ENCODE results near the gene HHAT.

The HHAT gene

GRCh38 chr1:210686841-210687240 lies 358.1 kb downstream of the HHAT start:
- H3K4me3 ChIP-seq (ENCODE audit: low read depth, low read length) = no peak overlapping the region
- no peak for DNase-seq (ENCODE audit: low read depth)

- DNase-seq (ENCODE audit: low read depth) = no peak
- H3K4me3 ChIP-seq (ENCODE audit: low read depth, low read length) = no peak overlapping the region
These were observed 359.0 kb downstream of the HHAT start for GRCh38 chr1:210687582-210688279.

DNA sequence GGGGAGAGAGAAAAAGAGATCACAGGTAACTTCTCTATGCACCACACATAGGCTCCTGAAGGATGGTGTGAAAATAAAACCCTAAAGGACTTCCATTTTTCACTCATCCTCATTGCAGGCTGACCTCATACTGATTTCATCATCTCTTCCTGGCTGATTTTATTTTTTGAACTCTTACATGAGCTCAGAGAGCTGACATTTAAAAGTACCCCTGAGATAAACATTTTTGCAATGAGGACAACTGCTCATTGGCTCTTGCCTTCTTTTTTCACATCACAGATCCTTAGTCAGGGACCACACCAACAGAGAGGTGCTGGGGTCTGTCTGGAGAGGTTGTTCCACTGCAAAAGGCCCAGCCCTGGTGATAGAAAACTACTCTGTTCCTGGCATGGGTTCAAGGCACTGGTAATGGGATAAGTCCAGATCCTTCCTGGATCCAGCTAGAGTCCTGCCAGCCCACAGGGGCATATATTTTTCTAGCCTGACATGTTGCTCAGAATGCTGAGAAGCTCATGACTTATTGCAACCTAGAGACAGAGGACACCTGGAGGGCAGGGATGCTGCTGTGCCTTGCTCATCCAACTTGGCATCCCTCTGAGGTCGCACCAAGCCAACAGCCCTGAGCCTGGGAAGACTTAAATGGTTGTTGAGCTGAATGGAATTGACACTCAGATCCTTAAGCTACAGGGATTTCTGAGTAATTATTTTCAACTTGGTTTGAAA lies 360.0 kb downstream of the HHAT start:
- H3K4me3 ChIP-seq (ENCODE audit: low read depth, low read length) = no peak overlapping the region
- DNase-seq (ENCODE audit: low read depth) = no peak

- DNase-seq (ENCODE audit: low read depth) = no peak
- H3K4me3 ChIP-seq (ENCODE audit: low read depth, low read length) = no peak overlapping the region
These were observed 361.1 kb downstream of the HHAT start for GRCh38 chr1:210689826-210690225.

- H3K4me3 ChIP-seq (ENCODE audit: low read depth, low read length) = no peak overlapping the region
- DNase-seq (ENCODE audit: low read depth) = no peak
These were observed 361.5 kb downstream of the HHAT start for GRCh38 chr1:210690236-210690635.

- H3K4me3 ChIP-seq (ENCODE audit: low read depth, low read length) = no peak overlapping the region
- DNase-seq (ENCODE audit: low read depth) = no peak
These were observed 362.4 kb downstream of the HHAT start for GRCh38 chr1:210691039-210691610.

GRCh38 chr1:210692796-210693195 lies 364.1 kb downstream of the HHAT start:
- DNase-seq (ENCODE audit: low read depth) = no peak
- H3K4me3 ChIP-seq (ENCODE audit: low read depth, low read length) = no peak overlapping the region

DNA sequence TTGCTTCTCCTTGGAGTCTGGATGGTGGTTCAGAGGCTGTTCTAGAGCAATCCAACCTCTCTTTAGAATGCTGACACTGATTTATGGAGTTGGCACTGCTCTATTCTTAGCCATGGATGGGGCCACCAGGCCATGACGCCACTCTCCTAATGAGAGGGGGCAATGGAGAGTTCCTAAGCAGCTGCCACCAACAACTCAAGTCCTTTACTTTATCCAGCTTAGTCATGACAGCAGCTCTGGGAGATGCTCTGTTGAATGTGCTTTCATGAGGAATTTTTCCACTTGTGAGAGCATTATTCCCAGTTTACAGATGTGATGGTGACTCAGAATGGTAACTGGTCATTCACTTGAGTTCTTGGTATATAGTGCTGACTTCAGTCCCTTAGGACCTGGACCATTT lies 366.3 kb downstream of the HHAT start:
- no peak overlapping the region for H3K4me3 ChIP-seq (ENCODE audit: low read depth, low read length)
- no peak for DNase-seq (ENCODE audit: low read depth)

DNA sequence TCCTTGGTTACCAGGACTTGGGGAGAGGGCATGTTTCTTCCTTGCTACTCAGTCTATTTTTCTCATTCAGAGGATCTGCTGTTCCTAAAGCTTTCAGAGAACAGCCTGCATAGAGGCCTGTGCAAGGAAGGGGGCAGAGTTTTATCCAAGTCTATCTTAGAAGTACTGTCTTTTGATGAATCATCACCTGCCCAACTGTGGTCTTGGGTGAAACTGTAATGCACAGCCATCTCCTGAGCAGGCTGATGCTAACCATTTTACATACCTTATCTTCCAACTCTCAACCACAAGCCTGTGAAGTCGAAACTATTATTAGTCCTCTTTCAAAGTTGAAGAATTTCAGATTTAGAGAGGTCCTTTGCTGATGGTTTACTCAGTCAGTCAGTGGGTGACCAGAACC lies 368.0 kb downstream of the HHAT start:
- H3K4me3 ChIP-seq (ENCODE audit: low read depth, low read length) = no peak overlapping the region
- no peak for DNase-seq (ENCODE audit: low read depth)

GRCh38 chr1:210697185-210697584 lies 368.5 kb downstream of the HHAT start:
- no peak overlapping the region for H3K4me3 ChIP-seq (ENCODE audit: low read depth, low read length)

GRCh38 chr1:210698661-210699060 lies 370.0 kb downstream of the HHAT start:
- no peak for DNase-seq (ENCODE audit: low read depth)

More at GRCh38 chr1:210697185-210697584, 368.5 kb downstream of the HHAT start:
- no peak for DNase-seq (ENCODE audit: low read depth)

GRCh38 chr1:210700083-210700482 lies 371.4 kb downstream of the HHAT start:
- no peak for DNase-seq (ENCODE audit: low read depth)
- no peak overlapping the region for H3K4me3 ChIP-seq (ENCODE audit: low read depth, low read length)

More at GRCh38 chr1:210698661-210699060, 370.0 kb downstream of the HHAT start:
- H3K4me3 ChIP-seq (ENCODE audit: low read depth, low read length) = no peak overlapping the region

DNA sequence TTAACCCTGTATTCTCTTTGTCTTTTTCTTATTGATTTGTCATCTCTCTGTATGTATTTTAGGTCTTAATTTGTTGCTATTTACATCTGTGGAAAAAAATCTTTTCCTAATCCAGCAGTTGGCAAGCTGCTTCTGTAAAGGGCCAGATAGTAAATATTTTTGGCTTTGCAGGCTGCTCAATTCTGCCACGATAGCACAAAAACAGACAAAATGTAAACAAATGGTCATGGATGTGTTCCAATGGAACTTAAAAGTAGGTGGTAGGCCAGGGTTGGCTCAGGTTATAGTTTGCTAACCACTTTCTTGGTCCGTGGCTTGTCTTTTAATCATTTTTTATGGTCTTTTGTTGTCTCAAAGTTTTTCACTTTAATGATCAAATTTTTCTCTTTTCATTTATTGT lies 371.8 kb downstream of the HHAT start:
- no peak overlapping the region for H3K4me3 ChIP-seq (ENCODE audit: low read depth, low read length)
- DNase-seq (ENCODE audit: low read depth) = no peak

GRCh38 chr1:210702506-210702905 lies 373.8 kb downstream of the HHAT start:
- no peak overlapping the region for H3K4me3 ChIP-seq (ENCODE audit: low read depth, low read length)
- DNase-seq (ENCODE audit: low read depth) = no peak

- no peak overlapping the region for H3K4me3 ChIP-seq (ENCODE audit: low read depth, low read length)
- DNase-seq (ENCODE audit: low read depth) = no peak
These were observed 374.9 kb downstream of the HHAT start for GRCh38 chr1:210703593-210703992.

DNA sequence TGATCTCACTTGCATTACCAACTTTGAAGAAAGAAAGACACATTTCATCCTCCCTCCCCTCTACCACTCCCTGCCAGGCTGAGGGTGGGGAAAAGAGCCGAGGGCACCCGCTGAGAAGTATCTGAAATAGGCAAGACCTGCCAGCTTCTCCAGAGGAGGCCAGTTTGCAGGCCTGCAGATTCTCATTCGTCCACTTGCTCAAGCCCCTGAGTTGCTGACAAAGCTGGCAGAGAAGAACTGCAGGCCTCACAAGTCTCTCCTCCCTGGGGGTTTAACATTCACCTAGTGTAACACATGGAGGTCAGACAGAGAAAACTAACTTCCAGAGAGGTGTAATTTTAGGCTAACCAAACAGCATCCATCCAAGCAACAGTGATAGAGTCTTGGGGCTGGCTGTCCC lies 376.4 kb downstream of the HHAT start:
- H3K4me3 ChIP-seq (ENCODE audit: low read depth, low read length) = no peak overlapping the region
- no peak for DNase-seq (ENCODE audit: low read depth)

DNA sequence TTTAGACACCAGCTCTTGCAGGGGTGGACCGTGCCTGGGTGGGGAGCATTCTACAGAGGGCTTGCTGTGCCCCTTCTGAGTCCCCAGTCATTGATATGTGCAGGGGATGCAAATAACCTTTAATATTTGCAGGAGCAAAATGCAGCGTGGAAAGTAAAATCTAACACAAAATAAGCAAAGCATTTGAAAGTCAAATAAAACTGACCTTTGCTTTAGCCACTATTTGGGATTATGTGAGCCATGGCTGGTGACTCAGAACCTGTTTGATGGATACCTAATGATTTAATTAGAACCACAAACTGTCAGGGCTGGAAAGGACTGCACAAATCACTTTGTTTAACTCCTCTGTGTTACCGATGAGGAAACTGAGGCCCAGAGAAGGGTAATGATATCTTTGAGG lies 377.5 kb downstream of the HHAT start:
- DNase-seq (ENCODE audit: low read depth) = no peak
- no peak overlapping the region for H3K4me3 ChIP-seq (ENCODE audit: low read depth, low read length)

- no peak overlapping the region for H3K4me3 ChIP-seq (ENCODE audit: low read depth, low read length)
- DNase-seq (ENCODE audit: low read depth) = no peak
These were observed 378.9 kb downstream of the HHAT start for GRCh38 chr1:210707300-210708240.

DNA sequence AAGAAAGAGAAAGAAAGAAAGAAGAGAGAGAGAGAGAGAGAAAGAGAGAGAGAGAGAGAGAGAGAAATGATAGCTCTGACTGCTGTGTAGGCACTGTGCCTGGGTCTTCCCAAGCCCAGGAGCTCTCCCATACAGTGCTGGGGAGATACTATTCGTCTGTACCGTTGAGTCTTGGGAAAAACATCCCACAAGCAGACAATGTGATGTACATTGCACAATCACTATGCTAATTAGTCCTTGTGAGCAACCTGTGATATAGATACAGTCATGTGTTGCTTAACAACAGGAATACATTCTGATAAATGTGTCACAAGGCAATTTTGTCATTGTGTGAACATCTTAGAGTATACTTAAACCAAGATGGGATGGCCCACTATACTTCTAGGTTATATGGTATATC lies 381.0 kb downstream of the HHAT start:
- DNase-seq (ENCODE audit: low read depth) = no peak
- H3K4me3 ChIP-seq (ENCODE audit: low read depth, low read length) = no peak overlapping the region
